NCI-H1694 (cell line): ENCODE results near the gene IGHMBP2.

Source experiments
- DNase-seq: peaks from one replicate; lab custom pipeline; 2025; lab: John Stamatoyannopoulos, UW

The IGHMBP2 gene

DNA sequence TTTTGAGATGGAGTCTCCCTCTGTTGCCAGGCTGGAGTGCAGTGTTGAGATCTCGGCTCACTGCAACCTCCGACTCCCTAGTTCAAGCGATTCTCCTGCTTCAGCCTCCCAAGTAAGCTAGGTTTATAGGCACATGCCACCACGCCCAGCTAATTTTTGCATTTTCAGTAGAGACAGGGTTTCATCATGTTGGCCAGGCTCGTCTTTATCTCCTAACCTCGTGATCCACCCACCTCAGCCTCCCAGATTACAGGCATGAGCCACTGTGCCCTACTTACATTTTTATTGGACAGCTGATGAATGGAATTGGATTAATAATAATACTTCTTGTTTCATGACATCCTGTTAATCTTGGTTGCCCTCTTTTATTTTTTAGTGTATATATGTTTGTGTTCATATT is 80.1 kb downstream of the IGHMBP2 start:
- no peak for DNase-seq

GRCh38 chr11:68987211-68987610 is 83.5 kb downstream of the IGHMBP2 start:
- DNase-seq = no peak

DNA sequence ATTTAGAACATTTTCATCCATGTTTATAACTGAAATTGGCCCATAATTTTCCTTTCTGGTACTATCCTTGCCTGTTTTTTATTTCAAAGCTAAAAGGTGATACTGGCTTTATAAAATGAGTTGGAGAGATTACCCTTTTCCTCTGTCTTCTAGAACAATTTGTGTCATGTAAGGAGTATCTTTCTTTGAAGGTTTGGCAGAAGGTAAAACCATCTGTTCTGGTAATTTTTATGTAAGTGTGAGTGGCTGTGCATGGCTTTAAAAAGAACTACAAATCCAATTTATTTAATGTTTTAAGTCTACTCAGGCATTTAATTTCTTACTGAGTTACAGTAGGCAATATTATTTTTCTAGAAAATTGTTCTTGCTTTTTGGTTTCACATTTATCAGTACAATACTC is 84.8 kb downstream of the IGHMBP2 start:
- DNase-seq = no peak
